ENCODE results near the gene DOHH.
"Not testable (repeated sequence)": the region's sequence is repeated elsewhere in the genome, so short reads cannot be mapped to it uniquely, and the experiment has no call there.

Gene DOHH

GRCh38 chr19:3459089-3459881 is 41.2 kb downstream of the DOHH start:
- no peak for DNase-seq (ENCODE audit: low read depth in 2 of 2)

- no peak for DNase-seq (ENCODE audit: low read depth in 2 of 2)
These were observed 42.0 kb downstream of the DOHH start for GRCh38 chr19:3458229-3459088.

GRCh38 chr19:3457528-3458228 is 42.8 kb downstream of the DOHH start:
- DNase-seq (ENCODE audit: low read depth in 2 of 2): no peak

GRCh38 chr19:3456925-3457527 is 43.4 kb downstream of the DOHH start:
- no peak for DNase-seq (ENCODE audit: low read depth in 2 of 2)

GRCh38 chr19:3455960-3456601 is 44.4 kb downstream of the DOHH start:
- no peak for DNase-seq (ENCODE audit: low read depth in 2 of 2)

GRCh38 chr19:3455393-3455955 is 45.0 kb downstream of the DOHH start:
- no peak for DNase-seq (ENCODE audit: low read depth in 2 of 2)

GRCh38 chr19:3454656-3455392 is 45.6 kb downstream of the DOHH start:
- no peak for DNase-seq (ENCODE audit: low read depth in 2 of 2)

GRCh38 chr19:3453840-3454239 is 46.6 kb downstream of the DOHH start:
- DNase-seq (ENCODE audit: low read depth in 2 of 2): no peak

- not testable (repeated sequence) for DNase-seq (ENCODE audit: low read depth in 2 of 2)
These were observed 47.6 kb downstream of the DOHH start for GRCh38 chr19:3452942-3453214.

GRCh38 chr19:3452171-3452941 is 48.1 kb downstream of the DOHH start:
- no peak for DNase-seq (ENCODE audit: low read depth in 2 of 2)

GRCh38 chr19:3451451-3451866 is 49.0 kb downstream of the DOHH start:
- DNase-seq (ENCODE audit: low read depth in 2 of 2): no peak

GRCh38 chr19:3450796-3451411 is 49.6 kb downstream of the DOHH start:
- DNase-seq (ENCODE audit: low read depth in 2 of 2): no peak

GRCh38 chr19:3448616-3449334 is 51.7 kb downstream of the DOHH start:
- DNase-seq (ENCODE audit: low read depth in 2 of 2): no peak

GRCh38 chr19:3446657-3447056 is 53.8 kb downstream of the DOHH start:
- DNase-seq (ENCODE audit: low read depth in 2 of 2): not testable (repeated sequence)

- no peak for DNase-seq (ENCODE audit: low read depth in 2 of 2)
These were observed 55.7 kb downstream of the DOHH start for GRCh38 chr19:3444695-3445234.

GRCh38 chr19:3443840-3444694 is 56.4 kb downstream of the DOHH start:
- no peak for DNase-seq (ENCODE audit: low read depth in 2 of 2)

- DNase-seq (ENCODE audit: low read depth in 2 of 2): no peak
These were observed 57.9 kb downstream of the DOHH start for GRCh38 chr19:3442487-3443071.
